ENCODE data around the gene CYP19A1. TPM values are rescaled to one million over a fixed set of nuclear protein-coding genes. Genes with fewer than 3 reads are reported as not detected.

The CYP19A1 gene
- total and polyA plus RNA-seq, 4 donors: 0.03 to 124 (median 0.50) TPM; not detected in 1

DNA sequence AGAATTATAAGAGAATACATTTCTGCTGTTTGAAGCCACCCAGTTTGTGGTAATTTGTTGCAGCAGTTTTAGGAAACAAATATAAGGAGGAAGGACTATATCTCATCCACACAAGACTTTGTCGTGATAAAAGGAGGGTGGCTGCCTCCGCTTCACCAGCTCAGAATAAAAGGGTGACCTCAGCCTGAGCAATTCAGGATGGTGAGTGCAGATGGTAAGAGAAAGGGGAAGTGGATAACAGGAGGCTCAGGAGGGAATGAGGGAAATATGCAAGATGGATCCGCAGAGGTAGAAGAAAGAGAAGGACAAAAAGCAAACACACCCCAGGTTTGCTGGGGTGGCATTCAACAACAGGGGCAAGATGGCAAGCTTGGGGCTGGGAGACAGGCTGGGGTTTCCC is 135.6 kb downstream of the CYP19A1 start:
- Histone ChIP-seq H3K27ac (ENCODE audit: low read depth in 1 of 2, low read length in 2 of 2) (no peak overlapping the region), H3K4me3 (ENCODE audit: low read depth in 1 of 3, low read length in 3 of 3) (no peak overlapping the region), H3K27me3 (ENCODE audit: control insufficient read depth in 4 of 4, insufficient read depth in 4 of 4, low read length in 3 of 4) (peaks cover 4 to 14% (median 5%) of the 10 kb centered on the region in 4 donors), H3K9me3 (ENCODE audit: control insufficient read depth in 4 of 4, low read length in 3 of 4) (no peaks in the 10 kb centered on the region), H3K9ac (ENCODE audit: low read depth in 1 of 2, low read length in 2 of 2) (no peak overlapping the region), H3K36me3 (ENCODE audit: control insufficient read depth in 4 of 4, insufficient read depth in 3 of 4, low read depth in 1 of 4, low read length in 3 of 4) (no peaks in the 10 kb centered on the region), H3K4me1 (ENCODE audit: control insufficient read depth in 4 of 4, insufficient read depth in 4 of 4, low read length in 3 of 4) (peaks cover 6 to 23% (median 20%) of the 10 kb centered on the region in 4 donors)
- TF ChIP-seq YY1 (IDR thresholded peaks at IDR 0.05): no peak
- TF ChIP-seq, protein P1, sequence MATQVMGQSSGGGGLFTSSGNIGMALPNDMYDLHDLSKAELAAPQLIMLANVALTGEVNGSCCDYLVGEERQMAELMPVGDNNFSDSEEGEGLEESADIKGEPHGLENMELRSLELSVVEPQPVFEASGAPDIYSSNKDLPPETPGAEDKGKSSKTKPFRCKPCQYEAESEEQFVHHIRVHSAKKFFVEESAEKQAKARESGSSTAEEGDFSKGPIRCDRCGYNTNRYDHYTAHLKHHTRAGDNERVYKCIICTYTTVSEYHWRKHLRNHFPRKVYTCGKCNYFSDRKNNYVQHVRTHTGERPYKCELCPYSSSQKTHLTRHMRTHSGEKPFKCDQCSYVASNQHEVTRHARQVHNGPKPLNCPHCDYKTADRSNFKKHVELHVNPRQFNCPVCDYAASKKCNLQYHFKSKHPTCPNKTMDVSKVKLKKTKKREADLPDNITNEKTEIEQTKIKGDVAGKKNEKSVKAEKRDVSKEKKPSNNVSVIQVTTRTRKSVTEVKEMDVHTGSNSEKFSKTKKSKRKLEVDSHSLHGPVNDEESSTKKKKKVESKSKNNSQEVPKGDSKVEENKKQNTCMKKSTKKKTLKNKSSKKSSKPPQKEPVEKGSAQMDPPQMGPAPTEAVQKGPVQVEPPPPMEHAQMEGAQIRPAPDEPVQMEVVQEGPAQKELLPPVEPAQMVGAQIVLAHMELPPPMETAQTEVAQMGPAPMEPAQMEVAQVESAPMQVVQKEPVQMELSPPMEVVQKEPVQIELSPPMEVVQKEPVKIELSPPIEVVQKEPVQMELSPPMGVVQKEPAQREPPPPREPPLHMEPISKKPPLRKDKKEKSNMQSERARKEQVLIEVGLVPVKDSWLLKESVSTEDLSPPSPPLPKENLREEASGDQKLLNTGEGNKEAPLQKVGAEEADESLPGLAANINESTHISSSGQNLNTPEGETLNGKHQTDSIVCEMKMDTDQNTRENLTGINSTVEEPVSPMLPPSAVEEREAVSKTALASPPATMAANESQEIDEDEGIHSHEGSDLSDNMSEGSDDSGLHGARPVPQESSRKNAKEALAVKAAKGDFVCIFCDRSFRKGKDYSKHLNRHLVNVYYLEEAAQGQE (IDR thresholded peaks at IDR 0.05): no peak
- TF ChIP-seq NR2F2 (IDR thresholded peaks at IDR 0.05): no peak
- no peak for TF ChIP-seq FOXA1 (IDR thresholded peaks at IDR 0.05)
- TF ChIP-seq, protein P2, sequence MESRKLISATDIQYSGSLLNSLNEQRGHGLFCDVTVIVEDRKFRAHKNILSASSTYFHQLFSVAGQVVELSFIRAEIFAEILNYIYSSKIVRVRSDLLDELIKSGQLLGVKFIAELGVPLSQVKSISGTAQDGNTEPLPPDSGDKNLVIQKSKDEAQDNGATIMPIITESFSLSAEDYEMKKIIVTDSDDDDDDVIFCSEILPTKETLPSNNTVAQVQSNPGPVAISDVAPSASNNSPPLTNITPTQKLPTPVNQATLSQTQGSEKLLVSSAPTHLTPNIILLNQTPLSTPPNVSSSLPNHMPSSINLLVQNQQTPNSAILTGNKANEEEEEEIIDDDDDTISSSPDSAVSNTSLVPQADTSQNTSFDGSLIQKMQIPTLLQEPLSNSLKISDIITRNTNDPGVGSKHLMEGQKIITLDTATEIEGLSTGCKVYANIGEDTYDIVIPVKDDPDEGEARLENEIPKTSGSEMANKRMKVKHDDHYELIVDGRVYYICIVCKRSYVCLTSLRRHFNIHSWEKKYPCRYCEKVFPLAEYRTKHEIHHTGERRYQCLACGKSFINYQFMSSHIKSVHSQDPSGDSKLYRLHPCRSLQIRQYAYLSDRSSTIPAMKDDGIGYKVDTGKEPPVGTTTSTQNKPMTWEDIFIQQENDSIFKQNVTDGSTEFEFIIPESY (IDR thresholded peaks at IDR 0.05): no peak
- no peak for TF ChIP-seq TAF1 (conservative IDR thresholded peaks at IDR 0.05)
- no peak for TF ChIP-seq FOXA2 (IDR thresholded peaks at IDR 0.05)
- TF ChIP-seq GABPA (IDR thresholded peaks at IDR 0.05 in 1 of 2, conservative IDR thresholded peaks at IDR 0.05 in 1 of 2): no peak
- no peak for TF ChIP-seq RAD21 (IDR thresholded peaks at IDR 0.05)
- no peak for TF ChIP-seq JUND (IDR thresholded peaks at IDR 0.05)
- TF ChIP-seq, protein P3, sequence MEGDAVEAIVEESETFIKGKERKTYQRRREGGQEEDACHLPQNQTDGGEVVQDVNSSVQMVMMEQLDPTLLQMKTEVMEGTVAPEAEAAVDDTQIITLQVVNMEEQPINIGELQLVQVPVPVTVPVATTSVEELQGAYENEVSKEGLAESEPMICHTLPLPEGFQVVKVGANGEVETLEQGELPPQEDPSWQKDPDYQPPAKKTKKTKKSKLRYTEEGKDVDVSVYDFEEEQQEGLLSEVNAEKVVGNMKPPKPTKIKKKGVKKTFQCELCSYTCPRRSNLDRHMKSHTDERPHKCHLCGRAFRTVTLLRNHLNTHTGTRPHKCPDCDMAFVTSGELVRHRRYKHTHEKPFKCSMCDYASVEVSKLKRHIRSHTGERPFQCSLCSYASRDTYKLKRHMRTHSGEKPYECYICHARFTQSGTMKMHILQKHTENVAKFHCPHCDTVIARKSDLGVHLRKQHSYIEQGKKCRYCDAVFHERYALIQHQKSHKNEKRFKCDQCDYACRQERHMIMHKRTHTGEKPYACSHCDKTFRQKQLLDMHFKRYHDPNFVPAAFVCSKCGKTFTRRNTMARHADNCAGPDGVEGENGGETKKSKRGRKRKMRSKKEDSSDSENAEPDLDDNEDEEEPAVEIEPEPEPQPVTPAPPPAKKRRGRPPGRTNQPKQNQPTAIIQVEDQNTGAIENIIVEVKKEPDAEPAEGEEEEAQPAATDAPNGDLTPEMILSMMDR (IDR thresholded peaks at IDR 0.05; ENCODE audit: low read depth, low read length, missing input control): no peak
- TF ChIP-seq HNF4G (IDR thresholded peaks at IDR 0.05): no peak
- TF ChIP-seq, protein P4, sequence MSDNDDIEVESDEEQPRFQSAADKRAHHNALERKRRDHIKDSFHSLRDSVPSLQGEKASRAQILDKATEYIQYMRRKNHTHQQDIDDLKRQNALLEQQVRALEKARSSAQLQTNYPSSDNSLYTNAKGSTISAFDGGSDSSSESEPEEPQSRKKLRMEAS (IDR thresholded peaks at IDR 0.05): no peak
- no peak for TF ChIP-seq HNF4A (conservative IDR thresholded peaks at IDR 0.05)
- TF ChIP-seq RXRA (IDR thresholded peaks at IDR 0.05): no peak
- no peak for TF ChIP-seq SP1 (IDR thresholded peaks at IDR 0.05)
- no peak for TF ChIP-seq EGR1 (IDR thresholded peaks at IDR 0.05; ENCODE audit: low read depth in 2 of 2)
- 77% methylated on average over 3 of the region's 3 CpGs for WGBS
- no peak for DNase-seq (ENCODE audit: low spot score)

DNA sequence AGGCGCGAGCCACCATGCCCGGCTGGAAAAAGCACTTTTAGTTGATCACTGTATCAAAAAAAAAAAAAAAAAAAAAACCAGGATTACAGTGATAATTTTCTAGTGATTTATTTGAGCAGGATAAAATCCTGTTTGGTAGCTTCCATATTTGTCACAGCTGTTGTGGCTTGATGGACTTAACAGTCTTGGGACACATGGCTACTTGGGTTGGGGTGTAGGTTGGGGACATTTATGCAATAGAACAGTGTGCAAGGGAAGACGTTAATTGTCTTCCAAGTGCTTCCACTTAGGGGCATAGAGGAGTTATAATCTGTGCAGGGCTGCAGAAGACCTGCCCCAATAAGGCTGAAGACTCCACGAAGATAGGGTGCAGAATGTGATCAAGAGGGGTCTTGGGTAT is 136.8 kb downstream of the CYP19A1 start:
- peaks cover 3 to 9% (median 4%) of the 10 kb centered on the region in 4 donors for H3K27me3 ChIP-seq (ENCODE audit: control insufficient read depth in 4 of 4, insufficient read depth in 4 of 4, low read length in 3 of 4)

More for the DNA sequence above, 136.8 kb downstream of the CYP19A1 start:
- DNase-seq (ENCODE audit: low spot score): no peak
- Histone ChIP-seq H3K4me1 (ENCODE audit: control insufficient read depth in 4 of 4, insufficient read depth in 4 of 4, low read length in 3 of 4) (peaks cover 6 to 23% (median 20%) of the 10 kb centered on the region in 4 donors), H3K9me3 (ENCODE audit: control insufficient read depth in 4 of 4, low read length in 3 of 4) (no peaks in the 10 kb centered on the region), H3K4me3 (ENCODE audit: low read depth in 1 of 3, low read length in 3 of 3) (no peak overlapping the region), H3K36me3 (ENCODE audit: control insufficient read depth in 4 of 4, insufficient read depth in 3 of 4, low read depth in 1 of 4, low read length in 3 of 4) (no peaks in the 10 kb centered on the region), H3K9ac (ENCODE audit: low read depth in 1 of 2, low read length in 2 of 2) (no peak overlapping the region), H3K27ac (ENCODE audit: low read depth in 1 of 2, low read length in 2 of 2) (no peak overlapping the region)
- WGBS: 93% methylated on average over 5 of the region's 5 CpGs
- TF ChIP-seq GABPA (IDR thresholded peaks at IDR 0.05 in 1 of 2, conservative IDR thresholded peaks at IDR 0.05 in 1 of 2) (no peak), NR2F2 (IDR thresholded peaks at IDR 0.05) (no peak), HNF4A (conservative IDR thresholded peaks at IDR 0.05) (no peak), JUND (IDR thresholded peaks at IDR 0.05) (no peak), RAD21 (IDR thresholded peaks at IDR 0.05) (no peak), FOXA1 (IDR thresholded peaks at IDR 0.05) (no peak)
- TF ChIP-seq, protein P4 (IDR thresholded peaks at IDR 0.05): no peak
- TF ChIP-seq, protein P2 (IDR thresholded peaks at IDR 0.05): no peak
